ENCODE results near the gene ZNF726. TPM values are rescaled to one million over a fixed set of nuclear protein-coding genes. Genes with fewer than 3 reads are reported as not detected.
"Not testable (repeated sequence)": the region's sequence is repeated elsewhere in the genome, so short reads cannot be mapped to it uniquely, and the experiment has no call there.

ZNF726 gene
- total and polyA plus RNA-seq, 2 experiments from 2014 or later: not detected

GRCh38 chr19:23872282-23872919, 42.3 kb upstream of the ZNF726 start:
- Histone ChIP-seq H3K4me1 (ENCODE audit: insufficient read depth) (no peaks in the 10 kb centered on the region), H3K4me3 (no peak overlapping the region), H3K79me2 (no peaks in the 10 kb centered on the region), H2AFZ (no peak overlapping the region), H4K20me1 (ENCODE audit: insufficient read depth, poor library complexity, severe bottlenecking) (no peaks in the 10 kb centered on the region), H3K27ac (no peak overlapping the region), H3K27me3 (no peaks in the 10 kb centered on the region), H3K36me3 (replicated peaks; ENCODE audit: insufficient read depth, low read depth) (no peaks in the 10 kb centered on the region), H3K9me2 (replicated peaks; ENCODE audit: insufficient read depth) (no peaks in the 10 kb centered on the region), H3K9me3 (ENCODE audit: low read depth) (no peaks in the 10 kb centered on the region), H3K4me2 (no peak overlapping the region)
- TF ChIP-seq CTCF (IDR thresholded peaks at IDR 0.05; ENCODE audit: poor library complexity) (no peak), EZH2 (IDR thresholded peaks at IDR 0.05; ENCODE audit: borderline replicate concordance) (no peak), EZH2phosphoT487 (IDR thresholded peaks at IDR 0.05; ENCODE audit: low read depth, severe bottlenecking, unreplicated experiment) (no peak)
- DNase-seq (ENCODE audit: low spot score): no peak
- WGBS (ENCODE audit: low lambda C conversion rate, missing lambda C conversion rate): 42% methylated on average over 1 of the region's 1 CpG

- no peaks in the 10 kb centered on the region for H3K9me2 ChIP-seq (replicated peaks; ENCODE audit: insufficient read depth)
- no peaks in the 10 kb centered on the region for H3K9me3 ChIP-seq (ENCODE audit: low read depth)
- H3K4me3 ChIP-seq: no peak overlapping the region
- TF ChIP-seq CTCF (IDR thresholded peaks at IDR 0.05; ENCODE audit: poor library complexity) (no peak), EZH2phosphoT487 (IDR thresholded peaks at IDR 0.05; ENCODE audit: low read depth, severe bottlenecking, unreplicated experiment) (no peak), EZH2 (IDR thresholded peaks at IDR 0.05; ENCODE audit: borderline replicate concordance) (no peak)
- WGBS (ENCODE audit: low lambda C conversion rate, missing lambda C conversion rate): 72% methylated on average over 12 of the region's 12 CpGs
- H2AFZ ChIP-seq: no peak overlapping the region
- no peaks in the 10 kb centered on the region for H3K4me1 ChIP-seq (ENCODE audit: insufficient read depth)
- no peaks in the 10 kb centered on the region for H4K20me1 ChIP-seq (ENCODE audit: insufficient read depth, poor library complexity, severe bottlenecking)
- DNase-seq (ENCODE audit: low spot score): no peak
- H3K27me3 ChIP-seq: no peaks in the 10 kb centered on the region
- no peak overlapping the region for H3K4me2 ChIP-seq
- no peaks in the 10 kb centered on the region for H3K79me2 ChIP-seq
- H3K27ac ChIP-seq: no peak overlapping the region
- no peaks in the 10 kb centered on the region for H3K36me3 ChIP-seq (replicated peaks; ENCODE audit: insufficient read depth, low read depth)
Observed at GRCh38 chr19:23876261-23876660, 38.4 kb upstream of the ZNF726 start.

- H3K4me3 ChIP-seq; H3K9me3 ChIP-seq (ENCODE audit: low read depth); H3K9me2 ChIP-seq (replicated peaks; ENCODE audit: insufficient read depth); H3K27ac ChIP-seq; H3K79me2 ChIP-seq; H4K20me1 ChIP-seq (ENCODE audit: insufficient read depth, poor library complexity, severe bottlenecking); H3K4me1 ChIP-seq (ENCODE audit: insufficient read depth); DNase-seq (ENCODE audit: low spot score); H2AFZ ChIP-seq; H3K27me3 ChIP-seq; H3K36me3 ChIP-seq (replicated peaks; ENCODE audit: insufficient read depth, low read depth); H3K4me2 ChIP-seq: not testable (repeated sequence)
- 73% methylated on average over 3 of the region's 3 CpGs for WGBS (ENCODE audit: low lambda C conversion rate, missing lambda C conversion rate)
Observed at GRCh38 chr19:23876756-23877155, 37.9 kb upstream of the ZNF726 start.

GRCh38 chr19:23882493-23882892, 32.2 kb upstream of the ZNF726 start:
- no peaks in the 10 kb centered on the region for H3K79me2 ChIP-seq
- no peak overlapping the region for H2AFZ ChIP-seq
- H3K4me2 ChIP-seq: no peak overlapping the region
- TF ChIP-seq EZH2 (IDR thresholded peaks at IDR 0.05; ENCODE audit: borderline replicate concordance) (no peak), CTCF (IDR thresholded peaks at IDR 0.05; ENCODE audit: poor library complexity) (no peak), EZH2phosphoT487 (IDR thresholded peaks at IDR 0.05; ENCODE audit: low read depth, severe bottlenecking, unreplicated experiment) (no peak)
- H3K27me3 ChIP-seq: no peaks in the 10 kb centered on the region
- no peaks in the 10 kb centered on the region for H3K4me1 ChIP-seq (ENCODE audit: insufficient read depth)
- H3K27ac ChIP-seq: no peak overlapping the region
- H3K9me2 ChIP-seq (replicated peaks; ENCODE audit: insufficient read depth): no peaks in the 10 kb centered on the region
- H3K9me3 ChIP-seq (ENCODE audit: low read depth): no peaks in the 10 kb centered on the region
- no peak overlapping the region for H3K4me3 ChIP-seq
- DNase-seq (ENCODE audit: low spot score): peak; percentile 25
- 55% methylated on average over 5 of the region's 5 CpGs for WGBS (ENCODE audit: low lambda C conversion rate, missing lambda C conversion rate)
- H3K36me3 ChIP-seq (replicated peaks; ENCODE audit: insufficient read depth, low read depth): no peaks in the 10 kb centered on the region
- no peaks in the 10 kb centered on the region for H4K20me1 ChIP-seq (ENCODE audit: insufficient read depth, poor library complexity, severe bottlenecking)

Data from hepatocyte (in vitro differentiated cells).